ENCODE measurements around the gene NAA16.

DNA sequence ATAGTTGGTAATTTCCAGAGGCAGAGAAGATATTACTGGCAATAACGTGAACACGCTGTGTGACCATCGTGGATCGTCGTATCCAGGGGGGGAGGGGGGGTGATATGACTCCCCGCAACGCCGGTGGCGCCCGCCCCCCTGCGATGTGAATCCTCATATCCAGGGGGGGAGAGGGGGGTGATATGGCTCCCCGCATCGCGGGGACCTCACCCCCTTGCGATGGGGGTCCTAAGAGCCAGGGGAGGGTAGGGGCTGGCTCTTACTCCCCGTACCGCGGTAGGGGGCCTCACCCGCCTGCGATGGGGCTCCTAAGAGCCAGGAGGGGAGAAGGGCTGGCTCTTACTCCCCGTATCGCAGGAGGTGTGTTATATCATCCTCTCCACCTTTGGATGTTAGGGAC lies 115.0 kb downstream of the NAA16 start:
- TF ChIP-seq, protein P1, sequence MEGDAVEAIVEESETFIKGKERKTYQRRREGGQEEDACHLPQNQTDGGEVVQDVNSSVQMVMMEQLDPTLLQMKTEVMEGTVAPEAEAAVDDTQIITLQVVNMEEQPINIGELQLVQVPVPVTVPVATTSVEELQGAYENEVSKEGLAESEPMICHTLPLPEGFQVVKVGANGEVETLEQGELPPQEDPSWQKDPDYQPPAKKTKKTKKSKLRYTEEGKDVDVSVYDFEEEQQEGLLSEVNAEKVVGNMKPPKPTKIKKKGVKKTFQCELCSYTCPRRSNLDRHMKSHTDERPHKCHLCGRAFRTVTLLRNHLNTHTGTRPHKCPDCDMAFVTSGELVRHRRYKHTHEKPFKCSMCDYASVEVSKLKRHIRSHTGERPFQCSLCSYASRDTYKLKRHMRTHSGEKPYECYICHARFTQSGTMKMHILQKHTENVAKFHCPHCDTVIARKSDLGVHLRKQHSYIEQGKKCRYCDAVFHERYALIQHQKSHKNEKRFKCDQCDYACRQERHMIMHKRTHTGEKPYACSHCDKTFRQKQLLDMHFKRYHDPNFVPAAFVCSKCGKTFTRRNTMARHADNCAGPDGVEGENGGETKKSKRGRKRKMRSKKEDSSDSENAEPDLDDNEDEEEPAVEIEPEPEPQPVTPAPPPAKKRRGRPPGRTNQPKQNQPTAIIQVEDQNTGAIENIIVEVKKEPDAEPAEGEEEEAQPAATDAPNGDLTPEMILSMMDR (IDR thresholded peaks at IDR 0.05): no peak
- no peak for TF ChIP-seq POLR2A (IDR thresholded peaks at IDR 0.05)

All from uterus (tissue), 2 donors.